Left lung (tissue), 14 donors: ENCODE results near the gene LPO. TPM values are rescaled to one million over a fixed set of nuclear protein-coding genes. Genes with fewer than 3 reads are reported as not detected.

Source experiments
- ATAC-seq: fragments of 200-7000 bp; cut with Tn5 transposase; one replicate; pipeline ENCODE4 v1.9.1; 2020; ENCODE audit warnings: moderate library complexity
- DNase-seq, 4 donors: peaks; one replicate each; pipeline ENCODE4 v3.0.0-alpha.2; 2013 to 2020
- H3K27ac ChIP-seq, 2 donors: fragments of 200-600 bp; sonication (generic) in 1 of 2; one replicate each; pipeline versions ENCODE4 v1.5.0 to v1.8.0; 2020 to 2021
- H3K27me3 ChIP-seq, 2 donors: fragments of 200-600 bp; sonication (generic) in 1 of 2; one replicate each; pipeline versions ENCODE4 v1.5.0 to v1.8.0; 2020 to 2021
- H3K36me3 ChIP-seq, 2 donors: fragments of 200-600 bp; sonication (generic) in 1 of 2; one replicate each; pipeline versions ENCODE4 v1.5.0 to v1.8.0; 2020 to 2021
- H3K4me1 ChIP-seq, 2 donors: fragments of 200-600 bp; one replicate each; pipeline ENCODE4 v1.8.0; 2021
- H3K4me3 ChIP-seq, 2 donors: fragments of 200-600 bp; sonication (generic) in 1 of 2; one replicate each; pipeline versions ENCODE4 v1.5.0 to v1.8.0; 2020 to 2021; ENCODE audit warnings: mild to moderate bottlenecking in 1 of 2
- H3K9me3 ChIP-seq, 2 donors: fragments of 200-600 bp; sonication (generic) in 1 of 2; one replicate each; pipeline versions ENCODE4 v1.5.0 to v1.8.0; 2020 to 2021
- intact Hi-C, 2 donors: fragments of 100-400 bp; cut with DNase I; formaldehyde crosslinking; loops; one replicate each; pipeline versions ENCODE4 v1.11.2 to v1.14.2; 2022
- long read RNA-seq, 12 donors: library from polyadenylated mRNA in 2 of 12; unstranded in 2 of 12; transcript quantifications; one replicate each; pipeline ENCODE4 v2.0.0 and lab custom pipeline, GENCODE V29; 2019 to 2026
- polyA plus RNA-seq, 6 donors: library from polyadenylated mRNA; unstranded; fragments of 120-200 nt; gene quantifications; one replicate each; pipeline ENCODE4 v1.2.1, GENCODE V29; 2013; ENCODE audit not compliant: insufficient read length in 6 of 6
- total RNA-seq, 2 donors: library from RNA; stranded (reverse); fragmentation: NEBNext Ultra II Directional; extraction: Animal tissue kit (Norgen Biotek cat#: 25700); gene quantifications; one replicate each; pipeline ENCODE4 v1.2.1, GENCODE V29; 2021
- TF ChIP-seq, protein P1 (sequence below), 2 donors: fragments of 200-600 bp; sonication (generic) in 1 of 2; IDR thresholded peaks; one replicate each; pipeline versions ENCODE4 v1.5.0 to v1.8.0; 2021; ENCODE audit warnings: antibody characterized with exemption in 2 of 2
- donor health status: DM: no; HTN: yes; CAD: no.
- donor health status: DM: no; HTN: no; CAD: no.

Gene LPO
- under 1 TPM in 1 of 2 donors, not detected in 1; 0.24 TPM for total RNA-seq
- polyA plus RNA-seq: under 1 TPM; 0.10 to 0.21 (median 0.14) TPM
- long read RNA-seq, donor 1: 0 reads
- long read RNA-seq, donor 2: 0 reads
- long read RNA-seq, donor 3: 0 reads
- long read RNA-seq, donor 4: 0 reads
- long read RNA-seq, donor 5: 0 reads
- long read RNA-seq, donor 6: 0 reads
- long read RNA-seq, donor 7: 0 reads
- long read RNA-seq, donor 8, partial matches to known transcripts: 9 of 9 reads
- long read RNA-seq, donor 8, other reads (novel, unspliced or antisense): 0 of 9 reads
- long read RNA-seq, donor 9: 0 reads
- long read RNA-seq, donor 10: 0 reads
- long read RNA-seq, donor 11: 0 reads
- long read RNA-seq, donor 12: 0 reads

DNA sequence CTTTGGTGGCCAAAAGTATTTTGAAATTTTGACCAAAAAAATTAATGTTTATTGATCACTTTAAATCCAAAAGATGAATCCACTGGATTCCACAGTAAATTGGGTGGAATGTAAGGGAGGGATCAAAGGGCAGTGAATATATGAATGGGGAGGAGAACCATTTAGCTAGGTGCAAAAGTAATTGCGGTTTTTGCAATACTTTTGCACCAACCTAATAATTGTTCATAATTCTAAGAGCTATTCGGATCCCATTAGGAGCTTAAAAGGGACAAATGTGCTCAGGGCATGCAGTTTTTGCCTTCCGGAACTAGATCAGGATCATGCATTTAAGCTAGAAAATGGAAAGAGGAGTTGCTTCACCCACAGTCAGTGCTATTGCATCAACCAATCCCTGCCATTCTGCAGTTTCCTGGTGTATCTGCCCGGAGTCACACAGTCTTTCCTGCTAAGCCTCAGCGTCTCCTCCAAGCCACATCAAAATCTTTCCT is at the start of gene LPO:
TSS of gene LPO (plus strand) at position 438 of the 488 bp plus-strand sequence. CDS start 4,396 bp downstream, outside the sequence.
- H3K4me1 ChIP-seq: no peaks in the 10 kb centered on the region
- TF ChIP-seq, protein P1, sequence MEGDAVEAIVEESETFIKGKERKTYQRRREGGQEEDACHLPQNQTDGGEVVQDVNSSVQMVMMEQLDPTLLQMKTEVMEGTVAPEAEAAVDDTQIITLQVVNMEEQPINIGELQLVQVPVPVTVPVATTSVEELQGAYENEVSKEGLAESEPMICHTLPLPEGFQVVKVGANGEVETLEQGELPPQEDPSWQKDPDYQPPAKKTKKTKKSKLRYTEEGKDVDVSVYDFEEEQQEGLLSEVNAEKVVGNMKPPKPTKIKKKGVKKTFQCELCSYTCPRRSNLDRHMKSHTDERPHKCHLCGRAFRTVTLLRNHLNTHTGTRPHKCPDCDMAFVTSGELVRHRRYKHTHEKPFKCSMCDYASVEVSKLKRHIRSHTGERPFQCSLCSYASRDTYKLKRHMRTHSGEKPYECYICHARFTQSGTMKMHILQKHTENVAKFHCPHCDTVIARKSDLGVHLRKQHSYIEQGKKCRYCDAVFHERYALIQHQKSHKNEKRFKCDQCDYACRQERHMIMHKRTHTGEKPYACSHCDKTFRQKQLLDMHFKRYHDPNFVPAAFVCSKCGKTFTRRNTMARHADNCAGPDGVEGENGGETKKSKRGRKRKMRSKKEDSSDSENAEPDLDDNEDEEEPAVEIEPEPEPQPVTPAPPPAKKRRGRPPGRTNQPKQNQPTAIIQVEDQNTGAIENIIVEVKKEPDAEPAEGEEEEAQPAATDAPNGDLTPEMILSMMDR (IDR thresholded peaks at IDR 0.05): no peak
- intact Hi-C loops: no loop called here
- H3K36me3 ChIP-seq: no peaks in the 10 kb centered on the region
- ATAC-seq (no peak), DNase-seq (no peak)
- peaks cover 4 to 67% of the 10 kb centered on the region in 2 donors for H3K27me3 ChIP-seq
- no peaks in the 10 kb centered on the region for H3K9me3 ChIP-seq
- H3K4me3 ChIP-seq: no peak within 1 kb of the TSS
- no peak within 1 kb of the TSS for H3K27ac ChIP-seq

DNA sequence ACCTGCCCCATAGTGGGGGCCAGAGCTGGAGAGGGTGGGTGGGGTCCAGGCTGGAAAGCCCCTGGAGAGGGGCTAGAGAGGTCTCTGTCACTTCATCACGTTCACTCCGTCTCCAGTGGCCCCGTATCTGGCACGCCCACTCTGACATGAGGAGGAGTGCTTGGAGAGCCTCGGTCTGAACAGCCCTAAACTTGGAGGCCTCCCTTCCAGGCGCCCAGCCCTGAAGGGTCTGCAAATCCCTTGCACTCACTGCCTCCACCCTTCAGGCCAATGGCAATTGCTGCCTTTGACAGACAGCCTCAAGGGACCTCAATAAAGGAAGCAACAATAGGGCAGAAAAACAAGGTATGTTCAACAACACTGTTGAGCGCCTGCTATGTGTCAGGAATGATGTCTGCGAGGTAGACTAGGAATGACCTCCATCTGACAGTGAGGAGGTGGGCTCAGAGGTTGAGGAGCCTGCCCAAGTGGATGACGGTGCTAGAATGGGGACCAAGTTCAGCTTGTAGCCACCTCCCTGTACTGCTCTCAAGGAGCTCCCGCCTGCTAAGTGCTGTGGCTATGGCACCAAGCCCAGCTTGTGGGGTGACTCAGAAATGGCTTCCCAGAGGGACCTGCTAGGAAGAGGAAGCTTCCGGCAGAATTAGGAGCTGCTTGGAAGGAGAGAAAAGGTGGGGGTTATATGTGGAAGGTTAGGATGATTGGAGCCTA is 48.8 kb upstream of the LPO start:
- no peak overlapping the region for H3K4me3 ChIP-seq
- peak in 3 of 4 donors; percentile 19 to 90 (median 82) for DNase-seq
- ATAC-seq: peak; percentile 94
- H3K27ac ChIP-seq: no peak overlapping the region
- H3K4me1 ChIP-seq: no peaks in the 10 kb centered on the region
- intact Hi-C loops: no loop called here
- H3K27me3 ChIP-seq: peaks cover 0 to 39% of the 10 kb centered on the region in 2 donors
- H3K36me3 ChIP-seq: no peaks in the 10 kb centered on the region
- no peaks in the 10 kb centered on the region for H3K9me3 ChIP-seq
- TF ChIP-seq, protein P1 (IDR thresholded peaks at IDR 0.05): no peak

DNA sequence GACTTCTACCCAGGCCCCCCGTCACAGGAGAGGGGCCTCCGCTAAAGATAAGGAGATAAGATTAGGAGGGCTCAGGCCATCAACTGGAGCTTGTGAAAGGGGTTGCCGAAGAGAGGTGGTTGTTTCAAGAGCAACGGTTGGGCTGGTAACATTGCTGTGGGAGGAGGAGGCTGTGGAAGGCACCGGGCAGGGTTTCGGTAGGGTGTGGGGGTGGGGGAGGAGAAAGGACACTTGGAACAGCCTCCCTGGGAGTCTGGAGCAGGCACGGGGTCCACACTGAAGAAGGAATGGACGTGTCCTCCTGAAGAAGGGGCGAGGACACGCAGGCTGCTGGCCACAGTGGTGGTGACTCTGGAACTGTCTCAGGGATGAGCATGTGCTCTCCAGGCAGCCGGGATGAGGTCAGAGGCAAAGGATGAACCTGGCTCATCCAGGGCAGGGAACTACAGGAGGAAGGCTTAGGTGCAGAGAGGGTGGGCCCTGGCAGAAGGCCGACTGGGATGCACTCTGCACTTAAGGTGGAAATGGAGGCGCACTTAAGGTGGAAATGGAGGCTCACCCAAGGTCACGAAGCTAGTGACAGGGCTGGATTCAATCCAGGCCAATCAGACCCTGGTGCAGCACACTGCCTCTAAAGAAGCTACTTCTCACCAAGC is 47.0 kb upstream of the LPO start:
- DNase-seq (no peak), ATAC-seq (no peak)
- TF ChIP-seq, protein P1 (IDR thresholded peaks at IDR 0.05): no peak
- intact Hi-C loops: no loop called here
- H3K36me3 ChIP-seq: no peaks in the 10 kb centered on the region
- H3K27ac ChIP-seq: no peak overlapping the region
- peaks cover 0 to 39% of the 10 kb centered on the region in 2 donors for H3K27me3 ChIP-seq
- H3K4me3 ChIP-seq: no peak overlapping the region
- H3K9me3 ChIP-seq: no peaks in the 10 kb centered on the region
- no peaks in the 10 kb centered on the region for H3K4me1 ChIP-seq

DNA sequence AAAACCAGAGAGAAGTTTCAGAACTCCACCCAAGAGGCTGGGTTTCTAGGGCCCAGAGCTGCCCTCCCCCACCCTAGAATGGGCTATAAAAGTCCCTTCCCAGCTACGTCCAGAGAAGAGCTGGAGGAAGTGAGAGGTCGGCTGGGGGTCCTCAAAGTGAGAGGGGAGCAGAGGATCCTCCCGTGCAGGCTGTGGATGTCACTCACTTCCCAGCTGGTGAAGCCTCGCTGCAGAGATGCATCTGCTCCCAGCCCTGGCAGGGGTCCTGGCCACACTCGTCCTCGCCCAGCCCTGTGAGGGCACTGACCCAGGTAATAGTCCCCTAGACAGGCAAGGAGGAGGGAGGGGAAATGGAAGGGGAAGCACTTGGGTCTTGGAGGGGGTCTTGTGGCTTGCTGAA is 45.8 kb upstream of the LPO start, which contains the start of gene EPX:
TSS of gene EPX (plus strand) at position 115 of the 400 bp plus-strand sequence. CDS start at position 236, 121 bp downstream.
- Histone ChIP-seq H3K27me3 (peaks cover 0 to 49% of the 10 kb centered on the region in 2 donors), H3K4me1 (no peaks in the 10 kb centered on the region), H3K9me3 (no peaks in the 10 kb centered on the region), H3K27ac (no peak within 1 kb of the TSS), H3K4me3 (no peak within 1 kb of the TSS), H3K36me3 (no peaks in the 10 kb centered on the region)
- TF ChIP-seq, protein P1 (IDR thresholded peaks at IDR 0.05): no peak
- ATAC-seq: no peak
- intact Hi-C loops: no loop called here
- no peak for DNase-seq
